ENCODE results near the gene NRSN1.
"Not testable (repeated sequence)": the region's sequence is repeated elsewhere in the genome, so short reads cannot be mapped to it uniquely, and the experiment has no call there.

Gene NRSN1
- total RNA-seq, result 0 reads per million in 4 experiments

GRCh38 chr6:24125980-24126379 is at the start of gene NRSN1:
NRSN1 (plus strand) TSS chr6:24126215; CDS start chr6:24134328, 8,113 bp downstream.
- DNase-seq, result no peak

GRCh38 chr6:24078200-24078599 is 47.8 kb upstream of the NRSN1 start:
- no peak for DNase-seq

GRCh38 chr6:24079076-24079475 is 46.9 kb upstream of the NRSN1 start:
- DNase-seq, result no peak

- DNase-seq, result no peak
These were observed 45.3 kb upstream of the NRSN1 start for GRCh38 chr6:24080711-24081110.

GRCh38 chr6:24089736-24090135 is 36.3 kb upstream of the NRSN1 start:
- no peak for DNase-seq

GRCh38 chr6:24092407-24092806 is 33.6 kb upstream of the NRSN1 start:
- no peak for DNase-seq

- DNase-seq, result no peak
These were observed 32.6 kb upstream of the NRSN1 start for GRCh38 chr6:24093381-24093780.

- DNase-seq, result no peak
These were observed 26.8 kb upstream of the NRSN1 start for GRCh38 chr6:24099181-24099580.

GRCh38 chr6:24100024-24100769 is 25.8 kb upstream of the NRSN1 start:
- DNase-seq, result no peak

- no peak for DNase-seq
These were observed 25.3 kb upstream of the NRSN1 start for GRCh38 chr6:24100770-24101155.

GRCh38 chr6:24105191-24105590 is 20.8 kb upstream of the NRSN1 start:
- no peak for DNase-seq

- no peak for DNase-seq
These were observed 19.7 kb upstream of the NRSN1 start for GRCh38 chr6:24106291-24106690.

- DNase-seq, result no peak
These were observed 18.7 kb upstream of the NRSN1 start for GRCh38 chr6:24107294-24107693.

- DNase-seq, result no peak
These were observed 18.0 kb upstream of the NRSN1 start for GRCh38 chr6:24108056-24108455.

GRCh38 chr6:24110417-24110816 is 15.6 kb upstream of the NRSN1 start:
- no peak for DNase-seq

- no peak for DNase-seq
These were observed 12.1 kb upstream of the NRSN1 start for GRCh38 chr6:24113891-24114290.

- no peak for DNase-seq
These were observed 9.0 kb upstream of the NRSN1 start for GRCh38 chr6:24117021-24117420.

GRCh38 chr6:24122139-24122538 is 3.9 kb upstream of the NRSN1 start:
- no peak for DNase-seq

GRCh38 chr6:24126586-24127192 is 674 bp downstream of the NRSN1 start:
- no peak for DNase-seq

GRCh38 chr6:24127316-24127715 is 1.3 kb downstream of the NRSN1 start:
- no peak for DNase-seq

- no peak for DNase-seq
These were observed 5.7 kb downstream of the NRSN1 start for GRCh38 chr6:24131751-24132150.

GRCh38 chr6:24139080-24139479 is 13.1 kb downstream of the NRSN1 start:
- no peak for DNase-seq

- no peak for DNase-seq
These were observed 13.6 kb downstream of the NRSN1 start for GRCh38 chr6:24139639-24140038.

GRCh38 chr6:24140591-24140990 is 14.6 kb downstream of the NRSN1 start:
- DNase-seq, result no peak

GRCh38 chr6:24142733-24143132 is 16.7 kb downstream of the NRSN1 start:
- not testable (repeated sequence) for DNase-seq
